HEK293 (cell line): Measurements from ENCODE around the gene NFKBIA.

ENCODE experiments used
- BCL11B ChIP-seq: fragments of 450-650 bp; formaldehyde crosslinking; IDR thresholded peaks from 2 replicates; pipeline ENCODE4 v1.5.1; 2016; ENCODE audit warnings: low read depth, missing biosample characterization, missing genetic modification characterization
- CTCF ChIP-seq: fragments of 450-650 bp; formaldehyde crosslinking; IDR thresholded peaks from 2 replicates; pipeline ENCODE4 v1.5.1; 2016; ENCODE audit warnings: missing biosample characterization, missing genetic modification characterization
- PRDM10 ChIP-seq: fragments of 450-650 bp; formaldehyde crosslinking; IDR thresholded peaks from 2 replicates; pipeline ENCODE4 v1.5.1; 2016; ENCODE audit warnings: missing biosample characterization, missing genetic modification characterization
- RBAK ChIP-seq: fragments of 450-650 bp; formaldehyde crosslinking; IDR thresholded peaks from 2 replicates; pipeline ENCODE4 v1.5.1; 2016; ENCODE audit warnings: missing biosample characterization, missing genetic modification characterization
- ZBTB21 ChIP-seq: fragments of 450-650 bp; formaldehyde crosslinking; IDR thresholded peaks from 2 replicates; pipeline ENCODE4 v1.5.1; 2017; ENCODE audit warnings: missing biosample characterization, missing genetic modification characterization
- ZFP3 ChIP-seq: fragments of 450-650 bp; formaldehyde crosslinking; IDR thresholded peaks from 2 replicates; pipeline ENCODE4 v1.5.1; 2016; ENCODE audit warnings: low read depth, missing biosample characterization, missing genetic modification characterization
- ZNF121 ChIP-seq: fragments of 450-650 bp; formaldehyde crosslinking; IDR thresholded peaks from 2 replicates; pipeline ENCODE4 v1.5.1; 2016; ENCODE audit warnings: missing biosample characterization, missing genetic modification characterization
- ZNF548 ChIP-seq: fragments of 450-650 bp; formaldehyde crosslinking; IDR thresholded peaks from 2 replicates; pipeline ENCODE4 v1.5.1; 2016; ENCODE audit warnings: missing biosample characterization, missing genetic modification characterization
- ZNF561 ChIP-seq: fragments of 450-650 bp; IDR thresholded peaks from 2 replicates; pipeline ENCODE4 v1.5.1; 2018; ENCODE audit warnings: missing biosample characterization, missing genetic modification characterization, borderline replicate concordance
- ZNF623 ChIP-seq: fragments of 450-650 bp; formaldehyde crosslinking; IDR thresholded peaks from 2 replicates; pipeline ENCODE4 v1.5.1; 2016; ENCODE audit warnings: missing biosample characterization, missing genetic modification characterization
- ZNF645 ChIP-seq: fragments of 450-650 bp; formaldehyde crosslinking; IDR thresholded peaks from 2 replicates; pipeline ENCODE4; 2016; ENCODE audit warnings: missing biosample characterization, missing genetic modification characterization
- ZNF76 ChIP-seq: fragments of 450-650 bp; formaldehyde crosslinking; IDR thresholded peaks from 2 replicates; pipeline ENCODE4; 2016; ENCODE audit warnings: low read depth, missing biosample characterization, missing genetic modification characterization, borderline replicate concordance
- ZNF776 ChIP-seq: fragments of 450-650 bp; formaldehyde crosslinking; IDR thresholded peaks from 2 replicates; pipeline ENCODE4 v1.5.0; 2017; ENCODE audit warnings: missing biosample characterization, missing genetic modification characterization, borderline replicate concordance
- TF ChIP-seq, protein P1 (sequence below): fragments of 450-650 bp; formaldehyde crosslinking; IDR thresholded peaks from 2 replicates; pipeline ENCODE4 v1.5.1; 2016; ENCODE audit warnings: missing biosample characterization, missing genetic modification characterization

GRCh38 chr14:35446450-35446849, 41.9 kb upstream of the NFKBIA start:
- TF ChIP-seq ZNF121 (no peak), ZNF561 (no peak), CTCF (no peak), ZBTB21 (no peak), ZNF76 (tag by site-specific recombination) (no peak), PRDM10 (tag by site-specific recombination) (no peak), ZNF645 (tag by site-specific recombination) (no peak), RBAK (no peak), ZNF548 (tag by site-specific recombination) (no peak), ZNF623 (tag by site-specific recombination) (no peak), ZFP3 (tag by site-specific recombination) (no peak), BCL11B (no peak), ZNF776 (no peak)
- TF ChIP-seq, protein P1, sequence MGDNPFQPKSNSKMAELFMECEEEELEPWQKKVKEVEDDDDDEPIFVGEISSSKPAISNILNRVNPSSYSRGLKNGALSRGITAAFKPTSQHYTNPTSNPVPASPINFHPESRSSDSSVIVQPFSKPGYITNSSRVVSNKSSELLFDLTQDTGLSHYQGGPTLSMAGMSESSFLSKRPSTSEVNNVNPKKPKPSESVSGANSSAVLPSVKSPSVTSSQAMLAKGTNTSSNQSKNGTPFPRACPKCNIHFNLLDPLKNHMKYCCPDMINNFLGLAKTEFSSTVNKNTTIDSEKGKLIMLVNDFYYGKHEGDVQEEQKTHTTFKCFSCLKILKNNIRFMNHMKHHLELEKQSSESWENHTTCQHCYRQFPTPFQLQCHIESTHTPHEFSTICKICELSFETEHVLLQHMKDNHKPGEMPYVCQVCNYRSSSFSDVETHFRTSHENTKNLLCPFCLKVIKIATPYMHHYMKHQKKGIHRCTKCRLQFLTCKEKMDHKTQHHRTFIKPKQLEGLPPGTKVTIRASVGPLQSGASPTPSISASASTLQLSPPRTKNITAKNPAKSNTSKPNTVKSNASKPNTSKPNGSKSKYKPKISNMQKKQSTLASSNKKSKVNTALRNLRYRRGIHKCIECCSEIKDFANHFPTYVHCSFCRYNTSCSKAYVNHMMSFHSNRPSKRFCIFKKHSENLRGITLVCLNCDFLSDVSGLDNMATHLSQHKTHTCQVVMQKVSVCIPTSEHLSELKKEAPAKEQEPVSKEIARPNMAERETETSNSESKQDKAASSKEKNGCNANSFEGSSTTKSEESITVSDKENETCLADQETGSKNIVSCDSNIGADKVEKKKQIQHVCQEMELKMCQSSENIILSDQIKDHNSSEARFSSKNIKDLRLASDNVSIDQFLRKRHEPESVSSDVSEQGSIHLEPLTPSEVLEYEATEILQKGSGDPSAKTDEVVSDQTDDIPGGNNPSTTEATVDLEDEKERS (tag by site-specific recombination), result no peak
